Natural killer cell (primary cell): Measurements from ENCODE around the gene NUFIP1. TPM values are rescaled to one million over a fixed set of nuclear protein-coding genes. Genes with fewer than 3 reads are reported as not detected.

Source experiments
- ATAC-seq, 3 donors: fragments of 150-1000 bp in 2 of 3; fragments of 200-7000 bp in 1 of 3; cut with Tn5 transposase; 1 replicate in 1 of 3; 2 replicates in 2 of 3; pipeline ENCODE4 v1.10.0; 2021; ENCODE audit warnings: mild to moderate bottlenecking in 2 of 3, moderate library complexity in 2 of 3
- DNase-seq, 2 donors: peaks; one replicate each; pipeline versions ENCODE4 v3.0.0 to v3.0.0-alpha.2; 2013 to 2021; ENCODE audit warnings: mixed read lengths in 1 of 2
- H3K27ac ChIP-seq: one replicate; pipeline ENCODE4 v1.5.1; 2013; ENCODE audit warnings: mild to moderate bottlenecking, low read length
- H3K27me3 ChIP-seq: one replicate; pipeline ENCODE4 v1.6.1; 2013; ENCODE audit warnings: low read length; ENCODE audit not compliant: control insufficient read depth, insufficient read depth
- H3K36me3 ChIP-seq: one replicate; pipeline ENCODE4 v1.6.1; 2013; ENCODE audit warnings: low read length; ENCODE audit not compliant: control insufficient read depth, insufficient read depth
- H3K4me1 ChIP-seq: one replicate; pipeline ENCODE4 v1.6.1; 2013; ENCODE audit warnings: low read length; ENCODE audit not compliant: control insufficient read depth, insufficient read depth
- H3K4me3 ChIP-seq: one replicate; pipeline ENCODE4 v1.5.1; 2013; ENCODE audit warnings: low read length
- H3K9me3 ChIP-seq: one replicate; pipeline ENCODE4 v1.6.1; 2013; ENCODE audit warnings: low read length; ENCODE audit not compliant: control insufficient read depth, insufficient read depth
- H3K27ac Mint-ChIP-seq, 2 donors: one replicate each; pipeline ENCODE4 v1.8.0; 2022; ENCODE audit warnings: mild to moderate bottlenecking in 2 of 2, mixed read lengths in 2 of 2, moderate library complexity in 1 of 2
- H3K27me3 Mint-ChIP-seq, 2 donors: one replicate each; pipeline ENCODE4 v1.8.0; 2022; ENCODE audit warnings: low read depth in 2 of 2, mixed read lengths in 2 of 2
- H3K36me3 Mint-ChIP-seq: one replicate; pipeline ENCODE4 v1.8.0; 2022; ENCODE audit warnings: mixed read lengths
- H3K4me1 Mint-ChIP-seq, 2 donors: one replicate each; pipeline ENCODE4 v1.8.0; 2022; ENCODE audit warnings: mixed read lengths in 2 of 2
- H3K4me3 Mint-ChIP-seq: one replicate; pipeline ENCODE4 v1.8.0; 2022; ENCODE audit warnings: mild to moderate bottlenecking, moderate library complexity, mixed read lengths
- H3K9me3 Mint-ChIP-seq, 2 donors: one replicate each; pipeline ENCODE4 v1.8.0; 2022; ENCODE audit warnings: mixed read lengths in 2 of 2
- CTCF ChIP-seq: fragments of 200-600 bp; IDR thresholded peaks from one replicate; pipeline ENCODE4 v1.8.0; 2022; ENCODE audit warnings: antibody characterized with exemption
- WGBS: methylation state at CpG from one replicate; pipeline ENCODE4 v1.1.7; 2013; ENCODE audit warnings: missing lambda C conversion rate; ENCODE audit not compliant: insufficient coverage; 5-methylcytosine and 5-hydroxymethylcytosine counted together
- intact Hi-C: fragments of 100-400 bp; cut with micrococcal nuclease; formaldehyde crosslinking; loops from one replicate; pipeline ENCODE4 v1.14.2; 2022
- total RNA-seq, 4 donors: library from RNA; stranded (reverse); fragments of 120-200 nt in 1 of 4; gene quantifications; one replicate each; pipeline versions ENCODE4 v1.2.3 to v1.2.4, GENCODE V29; 2013 to 2022

NUFIP1 gene
- total RNA-seq, 3 donors from 2014 or later (not counting 1 experiment from before 2014, with no cell fraction given): 4.1 to 6.2 (median 4.4) TPM

- Histone ChIP-seq H3K9me3 (no peaks in the 10 kb centered on the region), H3K4me1 (peaks cover 7% of the 10 kb centered on the region), H3K36me3 (no peaks in the 10 kb centered on the region), H3K27ac (no peak overlapping the region), H3K27me3 (no peaks in the 10 kb centered on the region), H3K4me3 (no peak overlapping the region)
- Mint-ChIP-seq H3K4me1 (no peaks in the 10 kb centered on the region), H3K27me3 (peaks cover 0 to 7% of the 10 kb centered on the region in 2 donors), H3K27ac (no peak overlapping the region), H3K9me3 (no peaks in the 10 kb centered on the region), H3K36me3 (no peaks in the 10 kb centered on the region), H3K4me3 (no peak overlapping the region)
- DNase-seq: no peak
- no peak for ATAC-seq
- WGBS: 90% methylated on average over 5 of the region's 5 CpGs
- intact Hi-C loops: no loop called here
- no peak for TF ChIP-seq CTCF
Observed at GRCh38 chr13:44905556-44905955, 83.7 kb downstream of the NUFIP1 start.

DNA sequence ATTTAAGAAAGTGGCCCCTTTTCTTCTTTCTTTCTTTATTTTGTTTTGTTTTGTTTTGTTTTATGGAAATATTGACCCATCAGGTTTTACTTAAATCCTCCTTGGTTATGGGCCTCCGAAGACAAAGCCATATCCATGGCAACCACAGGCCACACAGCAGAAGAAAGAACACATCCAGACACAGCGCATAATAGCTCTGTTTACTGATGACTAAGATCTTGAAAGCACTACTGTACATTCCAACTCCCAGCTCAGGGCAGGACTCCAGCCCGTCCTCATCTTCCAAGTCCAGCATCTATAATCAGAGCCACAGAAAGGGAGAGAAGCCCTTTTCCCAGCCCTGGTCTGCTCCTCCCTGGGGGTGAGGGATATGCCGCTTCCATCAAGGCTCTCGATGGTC is 84.3 kb downstream of the NUFIP1 start:
- no peaks in the 10 kb centered on the region for H3K27me3 ChIP-seq

GRCh38 chr13:44903574-44903985 is 85.7 kb downstream of the NUFIP1 start:
- intact Hi-C loops: no loop called here
- no peak overlapping the region for H3K27ac ChIP-seq
- no peaks in the 10 kb centered on the region for H3K36me3 Mint-ChIP-seq
- H3K4me1 ChIP-seq: peaks cover 4% of the 10 kb centered on the region
- H3K4me1 Mint-ChIP-seq: no peaks in the 10 kb centered on the region
- 94% methylated on average over 4 of the region's 4 CpGs for WGBS
- no peak for TF ChIP-seq CTCF
- ATAC-seq (no peak), DNase-seq (no peak)
- peaks cover 0 to 10% of the 10 kb centered on the region in 2 donors for H3K27me3 Mint-ChIP-seq
- H3K27ac Mint-ChIP-seq: no peak overlapping the region
- no peak overlapping the region for H3K4me3 ChIP-seq
- no peaks in the 10 kb centered on the region for H3K27me3 ChIP-seq
- H3K9me3 Mint-ChIP-seq: no peaks in the 10 kb centered on the region
- H3K9me3 ChIP-seq: no peaks in the 10 kb centered on the region
- no peaks in the 10 kb centered on the region for H3K36me3 ChIP-seq
- no peak overlapping the region for H3K4me3 Mint-ChIP-seq

More for the DNA sequence above, 84.3 kb downstream of the NUFIP1 start:
- TF ChIP-seq CTCF: no peak
- intact Hi-C loops: no loop called here
- Histone ChIP-seq H3K4me1 (peaks cover 7% of the 10 kb centered on the region), H3K9me3 (no peaks in the 10 kb centered on the region), H3K36me3 (no peaks in the 10 kb centered on the region), H3K27ac (no peak overlapping the region), H3K4me3 (no peak overlapping the region)
- Mint-ChIP-seq H3K27me3 (peaks cover 0 to 7% of the 10 kb centered on the region in 2 donors), H3K9me3 (no peaks in the 10 kb centered on the region), H3K27ac (no peak overlapping the region), H3K4me3 (no peak overlapping the region), H3K4me1 (no peaks in the 10 kb centered on the region), H3K36me3 (no peaks in the 10 kb centered on the region)
- DNase-seq (no peak), ATAC-seq (no peak)
- WGBS: 93% methylated on average over 5 of the region's 5 CpGs

DNA sequence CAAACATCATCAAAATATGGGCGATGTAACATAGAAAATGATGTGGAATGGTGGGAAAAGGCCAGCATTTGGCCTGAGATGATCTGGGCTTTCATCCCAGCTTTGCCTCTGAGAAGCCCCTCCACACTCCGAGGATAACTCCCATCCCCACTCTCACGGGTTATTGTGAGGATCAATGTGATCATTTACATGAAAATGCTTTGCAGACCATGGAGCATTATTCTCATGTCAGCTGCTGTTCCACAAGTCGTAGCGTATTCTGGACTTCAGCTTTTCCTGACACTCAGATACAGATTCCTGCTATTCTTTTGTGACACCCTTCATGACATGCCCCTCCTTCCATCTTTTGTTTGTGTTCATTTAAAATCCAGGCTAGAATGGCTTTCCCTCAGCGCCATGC is 86.5 kb downstream of the NUFIP1 start:
- no peak overlapping the region for H3K27ac ChIP-seq
- H3K9me3 ChIP-seq: no peaks in the 10 kb centered on the region
- H3K4me3 ChIP-seq: no peak overlapping the region
- Mint-ChIP-seq H3K27ac (no peak overlapping the region), H3K4me3 (no peak overlapping the region), H3K36me3 (no peaks in the 10 kb centered on the region), H3K9me3 (no peaks in the 10 kb centered on the region), H3K4me1 (no peaks in the 10 kb centered on the region), H3K27me3 (peaks cover 0 to 10% of the 10 kb centered on the region in 2 donors)
- no peaks in the 10 kb centered on the region for H3K36me3 ChIP-seq
- intact Hi-C loops: no loop called here
- DNase-seq (no peak), ATAC-seq (no peak)
- no peak for TF ChIP-seq CTCF
- WGBS: 95% methylated on average over 5 of the region's 6 CpGs
- H3K4me1 ChIP-seq: peaks cover 1% of the 10 kb centered on the region
- H3K27me3 ChIP-seq: no peaks in the 10 kb centered on the region
